Measurements from ENCODE around the gene RASD1. TPM values are rescaled to one million over a fixed set of nuclear protein-coding genes. Genes with fewer than 3 reads are reported as not detected.

The RASD1 gene
- total and polyA plus RNA-seq, 2 experiments from 2014 or later, result 1.2 to 2.2 TPM

- H3K9me3 ChIP-seq (ENCODE audit: low read depth), result no peaks in the 10 kb centered on the region
- H3K27me3 ChIP-seq (replicated peaks; ENCODE audit: insufficient read depth), result peaks cover 14% of the 10 kb centered on the region
- no peaks in the 10 kb centered on the region for H3K36me3 ChIP-seq (ENCODE audit: low read depth)
- no peak overlapping the region for H3K9ac ChIP-seq
- TF ChIP-seq EZH2phosphoT487 (IDR thresholded peaks at IDR 0.05; ENCODE audit: insufficient read depth, low read depth) (no peak), EZH2 (IDR thresholded peaks at IDR 0.05; ENCODE audit: insufficient read depth, poor library complexity, severe bottlenecking) (no peak)
- no peak overlapping the region for H3K4me2 ChIP-seq (ENCODE audit: unreplicated experiment)
- in situ Hi-C loops (cut with MboI), result no loop called here
- H3K9me2 ChIP-seq (ENCODE audit: insufficient read depth), result no peaks in the 10 kb centered on the region
- no peak for DNase-seq
- H3K4me1 ChIP-seq (ENCODE audit: insufficient read depth), result no peaks in the 10 kb centered on the region
- 61 to 69% methylated on average over 15 of the region's 15 CpGs for WGBS, 2 experiments (ENCODE audit: low coverage in 1 of 2, low lambda C conversion rate in 2 of 2, missing lambda C conversion rate in 2 of 2)
- no peaks in the 10 kb centered on the region for H4K20me1 ChIP-seq (ENCODE audit: insufficient read depth)
- no peaks in the 10 kb centered on the region for H3K79me2 ChIP-seq (ENCODE audit: insufficient read depth)
- H3K27ac ChIP-seq, result no peak overlapping the region
- H3K4me3 ChIP-seq, result no peak overlapping the region
- H2AFZ ChIP-seq, result no peak overlapping the region
- H3F3A ChIP-seq (ENCODE audit: insufficient read depth), result no peaks in the 10 kb centered on the region
Observed at GRCh38 chr17:17462048-17462824, 34.0 kb downstream of the RASD1 start.

GRCh38 chr17:17460038-17460437, 36.2 kb downstream of the RASD1 start:
- H3K4me3 ChIP-seq, result no peak overlapping the region

GRCh38 chr17:17457680-17458079, 38.5 kb downstream of the RASD1 start:
- TF ChIP-seq EZH2phosphoT487 (IDR thresholded peaks at IDR 0.05; ENCODE audit: insufficient read depth, low read depth), result no peak
- no peak for TF ChIP-seq EZH2 (IDR thresholded peaks at IDR 0.05; ENCODE audit: insufficient read depth, poor library complexity, severe bottlenecking)
- Histone ChIP-seq H3K27ac (no peak overlapping the region), H3K4me2 (ENCODE audit: unreplicated experiment) (no peak overlapping the region), H3K27me3 (replicated peaks; ENCODE audit: insufficient read depth) (0 out of 2 replicates have a peak, but pooled peaks cover 3% of the 10 kb centered on the region), H3K9me3 (ENCODE audit: low read depth) (no peaks in the 10 kb centered on the region), H3K36me3 (ENCODE audit: low read depth) (no peaks in the 10 kb centered on the region), H3K4me3 (no peak overlapping the region), H3K79me2 (ENCODE audit: insufficient read depth) (no peaks in the 10 kb centered on the region), H3K9me2 (ENCODE audit: insufficient read depth) (no peaks in the 10 kb centered on the region), H3F3A (ENCODE audit: insufficient read depth) (no peaks in the 10 kb centered on the region), H2AFZ (no peak overlapping the region), H3K4me1 (ENCODE audit: insufficient read depth) (no peaks in the 10 kb centered on the region), H3K9ac (no peak overlapping the region), H4K20me1 (ENCODE audit: insufficient read depth) (no peaks in the 10 kb centered on the region)
- no peak for DNase-seq
- in situ Hi-C loops (cut with MboI), result no loop called here
- WGBS, 2 experiments (ENCODE audit: low coverage in 1 of 2, low lambda C conversion rate in 2 of 2, missing lambda C conversion rate in 2 of 2), result 78 to 85% methylated on average over 2 of the region's 2 CpGs

More at GRCh38 chr17:17460038-17460437, 36.2 kb downstream of the RASD1 start:
- Histone ChIP-seq H3K9me2 (ENCODE audit: insufficient read depth) (no peaks in the 10 kb centered on the region), H3K4me2 (ENCODE audit: unreplicated experiment) (no peak overlapping the region), H3K79me2 (ENCODE audit: insufficient read depth) (no peaks in the 10 kb centered on the region), H2AFZ (no peak overlapping the region), H4K20me1 (ENCODE audit: insufficient read depth) (no peaks in the 10 kb centered on the region), H3F3A (ENCODE audit: insufficient read depth) (no peaks in the 10 kb centered on the region), H3K27me3 (replicated peaks; ENCODE audit: insufficient read depth) (peaks cover 14% of the 10 kb centered on the region), H3K9ac (no peak overlapping the region), H3K4me1 (ENCODE audit: insufficient read depth) (no peaks in the 10 kb centered on the region), H3K27ac (no peak overlapping the region), H3K36me3 (ENCODE audit: low read depth) (no peaks in the 10 kb centered on the region), H3K9me3 (ENCODE audit: low read depth) (no peaks in the 10 kb centered on the region)
- TF ChIP-seq EZH2 (IDR thresholded peaks at IDR 0.05; ENCODE audit: insufficient read depth, poor library complexity, severe bottlenecking), result no peak
- no peak for TF ChIP-seq EZH2phosphoT487 (IDR thresholded peaks at IDR 0.05; ENCODE audit: insufficient read depth, low read depth)
- DNase-seq, result no peak
- in situ Hi-C loops (cut with MboI), result no loop called here
- 79 to 89% methylated on average over 3 to 4 of the region's 4 CpGs for WGBS, 2 experiments (ENCODE audit: low coverage in 1 of 2, low lambda C conversion rate in 2 of 2, missing lambda C conversion rate in 2 of 2)

- Histone ChIP-seq H3K27ac (no peak overlapping the region), H3K79me2 (ENCODE audit: insufficient read depth) (no peaks in the 10 kb centered on the region), H3K9me3 (ENCODE audit: low read depth) (no peaks in the 10 kb centered on the region), H4K20me1 (ENCODE audit: insufficient read depth) (no peaks in the 10 kb centered on the region), H3K4me1 (ENCODE audit: insufficient read depth) (no peaks in the 10 kb centered on the region), H3K4me3 (no peak overlapping the region), H3K36me3 (ENCODE audit: low read depth) (no peaks in the 10 kb centered on the region), H3K9me2 (ENCODE audit: insufficient read depth) (no peaks in the 10 kb centered on the region), H3K9ac (no peak overlapping the region), H3K27me3 (replicated peaks; ENCODE audit: insufficient read depth) (0 out of 2 replicates have a peak, but pooled peaks cover 3% of the 10 kb centered on the region), H3K4me2 (ENCODE audit: unreplicated experiment) (no peak overlapping the region), H2AFZ (no peak overlapping the region), H3F3A (ENCODE audit: insufficient read depth) (no peaks in the 10 kb centered on the region)
- DNase-seq, result no peak
- TF ChIP-seq EZH2 (IDR thresholded peaks at IDR 0.05; ENCODE audit: insufficient read depth, poor library complexity, severe bottlenecking) (no peak), EZH2phosphoT487 (IDR thresholded peaks at IDR 0.05; ENCODE audit: insufficient read depth, low read depth) (no peak)
- in situ Hi-C loops (cut with MboI), result no loop called here
- WGBS, 2 experiments (ENCODE audit: low coverage in 1 of 2, low lambda C conversion rate in 2 of 2, missing lambda C conversion rate in 2 of 2), result 84 to 86% methylated on average over 19 of the region's 19 CpGs
Observed at GRCh38 chr17:17456251-17456650, 39.9 kb downstream of the RASD1 start.
